Fibroblast of skin of left biceps (primary cell): ENCODE results near the gene SLC6A18.
"Not testable (repeated sequence)": the region's sequence is repeated elsewhere in the genome, so short reads cannot be mapped to it uniquely, and the experiment has no call there.

Experiments used
- DNase-seq, 2 experiments: peaks; one replicate each; pipeline ENCODE4 v3.0.0-alpha.2; 2013; ENCODE audit warnings: low read depth in 2 of 2

Gene SLC6A18

GRCh38 chr5:1275397-1276391, 50.5 kb downstream of the SLC6A18 start:
- DNase-seq = not testable (repeated sequence)

- DNase-seq = no peak
These were observed 51.7 kb downstream of the SLC6A18 start for GRCh38 chr5:1276930-1277329.

- DNase-seq = no peak
These were observed 52.1 kb downstream of the SLC6A18 start for GRCh38 chr5:1277331-1277730.

- no peak for DNase-seq
These were observed 52.6 kb downstream of the SLC6A18 start for GRCh38 chr5:1277781-1278180.

- DNase-seq = no peak
These were observed 53.0 kb downstream of the SLC6A18 start for GRCh38 chr5:1278216-1278615.

- DNase-seq = no peak
These were observed 53.7 kb downstream of the SLC6A18 start for GRCh38 chr5:1278656-1279442.

GRCh38 chr5:1279443-1280151, 54.4 kb downstream of the SLC6A18 start:
- DNase-seq = no peak

GRCh38 chr5:1280177-1281037, 55.2 kb downstream of the SLC6A18 start:
- DNase-seq = no peak

GRCh38 chr5:1281038-1281882, 56.1 kb downstream of the SLC6A18 start:
- no peak for DNase-seq

- DNase-seq = no peak
These were observed 57.2 kb downstream of the SLC6A18 start for GRCh38 chr5:1282131-1282992.

- DNase-seq = not testable (repeated sequence)
These were observed 58.0 kb downstream of the SLC6A18 start for GRCh38 chr5:1282993-1283728.

- DNase-seq = not testable (repeated sequence)
These were observed 58.5 kb downstream of the SLC6A18 start for GRCh38 chr5:1283729-1284041.

- not testable (repeated sequence) for DNase-seq
These were observed 59.3 kb downstream of the SLC6A18 start for GRCh38 chr5:1284336-1284970.

GRCh38 chr5:1285141-1285540, 60.0 kb downstream of the SLC6A18 start:
- no peak for DNase-seq

GRCh38 chr5:1285883-1286291, 60.7 kb downstream of the SLC6A18 start:
- no peak for DNase-seq

GRCh38 chr5:1288439-1289335, 63.5 kb downstream of the SLC6A18 start:
- DNase-seq = no peak

GRCh38 chr5:1289559-1289958, 64.4 kb downstream of the SLC6A18 start:
- DNase-seq = not testable (repeated sequence)
